Measurements from ENCODE around the gene LGR6. TPM values are rescaled to one million over a fixed set of nuclear protein-coding genes. Genes with fewer than 3 reads are reported as not detected.

Gene LGR6
- total and polyA plus RNA-seq, 2 of the 4 experiments (the other 2 are of a cell fraction), result not detected

DNA sequence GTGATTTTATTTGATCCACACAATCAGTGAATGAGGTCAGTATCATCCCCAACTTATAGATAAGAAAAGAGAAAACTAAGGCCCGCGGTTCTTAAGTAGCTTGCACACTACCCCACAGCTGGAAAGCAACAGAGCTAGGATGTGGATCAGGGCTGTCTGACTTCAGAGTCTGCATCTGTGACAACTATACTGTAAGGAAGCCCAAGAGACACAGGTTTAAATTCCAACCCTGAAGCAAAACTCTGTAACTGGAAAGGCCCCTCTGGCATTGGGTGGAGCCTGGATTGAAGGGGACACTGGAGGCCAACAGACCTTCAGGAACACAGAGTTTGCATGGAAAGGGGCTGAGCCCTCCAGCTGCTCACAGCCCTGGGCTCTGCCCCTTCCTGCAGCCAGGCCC, 40.2 kb downstream of the LGR6 start:
- no peak overlapping the region for H2BK20ac ChIP-seq (ENCODE audit: low read depth, low read length)

More for the DNA sequence above, 40.2 kb downstream of the LGR6 start:
- Histone ChIP-seq H3K9me3 (ENCODE audit: control insufficient read depth, insufficient read depth, low read length) (no peaks in the 10 kb centered on the region), H2AK5ac (ENCODE audit: low read depth, low read length) (no peak overlapping the region), H2AFZ (replicated peaks; ENCODE audit: low read length, poor library complexity) (no peak overlapping the region), H4K20me1 (ENCODE audit: insufficient read depth, low read length) (no peaks in the 10 kb centered on the region), H3K36me3 (ENCODE audit: control insufficient read depth, insufficient read depth, low read length) (no peaks in the 10 kb centered on the region), H3K4me2 (ENCODE audit: low read depth, low read length) (no peak overlapping the region), H2BK120ac (ENCODE audit: low read depth, low read length) (no peak overlapping the region), H4K91ac (ENCODE audit: insufficient read depth, low read depth, low read length) (no peak overlapping the region), H3K56ac (ENCODE audit: extremely low read depth, insufficient read depth, low read length) (no peak overlapping the region), H3K9me1 (ENCODE audit: insufficient read depth, low read length) (peaks cover 16% of the 10 kb centered on the region), H3K4me1 (ENCODE audit: control insufficient read depth, insufficient read depth, low read length) (peaks cover 16% of the 10 kb centered on the region), H3K14ac (replicated peaks; ENCODE audit: low read depth, low read length) (no peak overlapping the region), H3K27ac (ENCODE audit: insufficient read depth, low read length) (no peak overlapping the region), H3K4me3 (ENCODE audit: insufficient read depth, low read depth, low read length) (no peak overlapping the region), H2AK9ac (replicated peaks; ENCODE audit: low read depth, low read length, poor library complexity) (no peak overlapping the region), H3K27me3 (ENCODE audit: control insufficient read depth, insufficient read depth, low read length) (peaks cover 13% of the 10 kb centered on the region), H2BK15ac (ENCODE audit: low read depth, low read length) (peak overlapping the region; percentile 52; the same call in 1 of the 3 replicates), H2BK5ac (ENCODE audit: low read depth, low read length, poor library complexity, severe bottlenecking) (no peak overlapping the region), H3K79me1 (ENCODE audit: low read depth in 1 of 2, low read length in 2 of 2) (no peaks in the 10 kb centered on the region), H3K4ac (ENCODE audit: low read depth, low read length) (no peak overlapping the region), H4K5ac (ENCODE audit: low read depth, low read length) (no peak overlapping the region), H4K8ac (ENCODE audit: low read depth in 2 of 2, low read length in 2 of 2) (no peak overlapping the region), H3K18ac (ENCODE audit: low read depth, low read length) (no peak overlapping the region), H3K9ac (ENCODE audit: low read depth, low read length) (no peak overlapping the region), H3K23ac (ENCODE audit: low read depth, low read length) (no peak overlapping the region)
- ATAC-seq (ENCODE audit: low read depth), result no peak
- in situ Hi-C loops (cut with MboI; ENCODE audit: low sequenced_read_pairs), result no loop called here
- ChIA-PET POLR2A (ENCODE audit: unreplicated experiment) (no interaction called here), CTCF (no interaction called here)
- intact Hi-C loops (cut with micrococcal nuclease), result no loop called here
- TF ChIP-seq, protein P1, sequence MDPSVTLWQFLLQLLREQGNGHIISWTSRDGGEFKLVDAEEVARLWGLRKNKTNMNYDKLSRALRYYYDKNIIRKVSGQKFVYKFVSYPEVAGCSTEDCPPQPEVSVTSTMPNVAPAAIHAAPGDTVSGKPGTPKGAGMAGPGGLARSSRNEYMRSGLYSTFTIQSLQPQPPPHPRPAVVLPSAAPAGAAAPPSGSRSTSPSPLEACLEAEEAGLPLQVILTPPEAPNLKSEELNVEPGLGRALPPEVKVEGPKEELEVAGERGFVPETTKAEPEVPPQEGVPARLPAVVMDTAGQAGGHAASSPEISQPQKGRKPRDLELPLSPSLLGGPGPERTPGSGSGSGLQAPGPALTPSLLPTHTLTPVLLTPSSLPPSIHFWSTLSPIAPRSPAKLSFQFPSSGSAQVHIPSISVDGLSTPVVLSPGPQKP (IDR thresholded peaks at IDR 0.05; ENCODE audit: borderline replicate concordance, low read depth, low read length), result no peak
- no peak for TF ChIP-seq CHD1 (IDR thresholded peaks at IDR 0.05; ENCODE audit: low read depth, low read length)
- no peak for TF ChIP-seq MAZ (IDR thresholded peaks at IDR 0.05; ENCODE audit: borderline replicate concordance, low read depth, low read length)
- TF ChIP-seq RFX5 (IDR thresholded peaks at IDR 0.05; ENCODE audit: low read depth, low read length), result no peak
- TF ChIP-seq FOS (IDR thresholded peaks at IDR 0.05; ENCODE audit: low read depth, low read length), result no peak
- TF ChIP-seq, protein P2, sequence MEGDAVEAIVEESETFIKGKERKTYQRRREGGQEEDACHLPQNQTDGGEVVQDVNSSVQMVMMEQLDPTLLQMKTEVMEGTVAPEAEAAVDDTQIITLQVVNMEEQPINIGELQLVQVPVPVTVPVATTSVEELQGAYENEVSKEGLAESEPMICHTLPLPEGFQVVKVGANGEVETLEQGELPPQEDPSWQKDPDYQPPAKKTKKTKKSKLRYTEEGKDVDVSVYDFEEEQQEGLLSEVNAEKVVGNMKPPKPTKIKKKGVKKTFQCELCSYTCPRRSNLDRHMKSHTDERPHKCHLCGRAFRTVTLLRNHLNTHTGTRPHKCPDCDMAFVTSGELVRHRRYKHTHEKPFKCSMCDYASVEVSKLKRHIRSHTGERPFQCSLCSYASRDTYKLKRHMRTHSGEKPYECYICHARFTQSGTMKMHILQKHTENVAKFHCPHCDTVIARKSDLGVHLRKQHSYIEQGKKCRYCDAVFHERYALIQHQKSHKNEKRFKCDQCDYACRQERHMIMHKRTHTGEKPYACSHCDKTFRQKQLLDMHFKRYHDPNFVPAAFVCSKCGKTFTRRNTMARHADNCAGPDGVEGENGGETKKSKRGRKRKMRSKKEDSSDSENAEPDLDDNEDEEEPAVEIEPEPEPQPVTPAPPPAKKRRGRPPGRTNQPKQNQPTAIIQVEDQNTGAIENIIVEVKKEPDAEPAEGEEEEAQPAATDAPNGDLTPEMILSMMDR (conservative IDR thresholded peaks at IDR 0.05; ENCODE audit: low read depth, low read length), result no peak
- no peak for TF ChIP-seq RAD21 (IDR thresholded peaks at IDR 0.05; ENCODE audit: low read length)
- TF ChIP-seq, protein P3, sequence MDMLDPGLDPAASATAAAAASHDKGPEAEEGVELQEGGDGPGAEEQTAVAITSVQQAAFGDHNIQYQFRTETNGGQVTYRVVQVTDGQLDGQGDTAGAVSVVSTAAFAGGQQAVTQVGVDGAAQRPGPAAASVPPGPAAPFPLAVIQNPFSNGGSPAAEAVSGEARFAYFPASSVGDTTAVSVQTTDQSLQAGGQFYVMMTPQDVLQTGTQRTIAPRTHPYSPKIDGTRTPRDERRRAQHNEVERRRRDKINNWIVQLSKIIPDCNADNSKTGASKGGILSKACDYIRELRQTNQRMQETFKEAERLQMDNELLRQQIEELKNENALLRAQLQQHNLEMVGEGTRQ (IDR thresholded peaks at IDR 0.05; ENCODE audit: low read depth, low read length), result no peak
- TF ChIP-seq MAFK (IDR thresholded peaks at IDR 0.05; ENCODE audit: low read depth, low read length), result no peak
- no peak for TF ChIP-seq SMC3 (IDR thresholded peaks at IDR 0.05; ENCODE audit: low read depth, low read length)
- no peak for TF ChIP-seq BHLHE40 (IDR thresholded peaks at IDR 0.05; ENCODE audit: low read depth, low read length)
- no peak for TF ChIP-seq MXI1 (IDR thresholded peaks at IDR 0.05; ENCODE audit: borderline replicate concordance, low read depth, low read length)
- DNase-seq, result no peak
- no TSS peak for BruUV-seq (replicated peaks)
- WGBS, 2 experiments (ENCODE audit: extremely low coverage in 2 of 2, insufficient read length in 1 of 2), result no CpG with 5 or more reads among the region's 2 CpGs
- dilution Hi-C loops (cut with HindIII; ENCODE audit: low sequenced_read_pairs, unreplicated experiment), result no loop called here
